GM19455 (cell line): ENCODE results near the gene FRMPD4.
"Not testable (repeated sequence)": the region's sequence is repeated elsewhere in the genome, so short reads cannot be mapped to it uniquely, and the experiment has no call there.

Experiments used
- ATAC-seq: cut with Tn5 transposase; IDR thresholded peaks from one replicate; pipeline ENCODE4 v1.9.1; 2021; ENCODE audit not compliant: unreplicated experiment

Gene FRMPD4

DNA sequence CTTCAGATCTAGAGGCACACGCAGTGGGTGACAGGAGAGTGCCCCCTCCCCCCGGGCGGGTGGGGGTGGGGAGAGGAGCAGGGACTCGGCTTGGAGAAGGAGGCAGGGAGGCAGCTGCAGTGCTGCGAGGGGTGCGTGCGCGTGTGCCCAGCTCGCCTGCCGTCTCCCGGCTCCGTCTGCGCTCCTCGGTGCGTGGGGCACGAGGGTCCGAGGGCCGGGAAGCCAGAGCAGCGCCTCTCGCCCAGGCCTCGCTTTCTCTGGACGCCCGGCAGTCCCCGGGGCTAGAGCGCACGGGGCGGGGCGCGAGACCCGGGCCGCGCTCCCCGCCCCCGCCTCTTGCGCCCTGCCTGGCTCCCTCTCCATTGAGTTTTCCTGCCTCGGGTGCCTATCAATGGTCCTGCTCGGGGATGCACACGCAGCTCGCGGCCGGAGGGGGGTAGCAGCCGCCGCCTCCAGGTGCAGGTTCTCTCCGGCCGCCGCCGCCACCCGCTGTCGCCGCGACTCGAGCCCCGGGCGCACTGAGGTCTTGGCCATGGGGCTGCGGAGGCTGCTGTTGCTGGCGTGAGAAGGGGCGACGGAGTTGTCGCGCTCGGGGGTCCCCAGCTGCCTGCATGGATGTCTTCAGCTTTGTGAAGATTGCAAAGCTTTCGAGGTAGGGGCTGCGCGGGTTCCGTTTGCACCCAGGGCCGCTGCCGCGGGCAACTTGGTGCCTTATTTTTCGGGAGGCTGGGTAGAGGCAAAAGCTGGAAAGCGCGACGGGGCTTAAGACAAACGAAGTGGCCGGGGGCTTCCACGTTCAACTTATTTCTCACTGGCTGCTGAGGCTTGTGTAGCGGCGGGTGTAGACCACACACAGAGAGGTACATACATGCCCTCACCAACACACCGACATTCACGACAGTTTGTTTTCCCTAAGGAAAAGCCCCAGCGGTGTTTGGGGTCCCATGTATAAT, at the start of gene FRMPD4:
TSS of gene FRMPD4 (plus strand) at position 113 of the 953 bp plus-strand sequence. CDS start at position 612, 499 bp downstream.
- no peak for ATAC-seq

DNA sequence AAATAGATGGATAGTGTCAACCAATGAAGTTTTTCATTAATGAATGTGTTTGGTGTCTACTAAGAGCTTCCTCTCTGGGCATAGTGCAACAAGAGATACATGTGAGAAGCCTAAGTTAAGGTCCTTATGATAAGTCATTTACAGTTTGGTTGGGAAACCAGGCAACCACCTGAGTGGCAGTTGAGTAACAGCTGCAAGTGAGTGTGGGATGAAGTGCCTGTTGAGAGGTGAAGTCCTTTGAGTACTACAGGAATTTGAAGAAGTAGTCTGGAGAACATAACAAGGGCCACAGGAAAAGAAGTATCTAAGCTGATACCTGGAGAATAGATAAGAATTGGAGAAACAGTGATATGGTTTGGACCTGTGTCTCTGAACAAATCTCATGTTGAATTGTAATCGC, 48.5 kb upstream of the FRMPD4 start:
- no peak for ATAC-seq

DNA sequence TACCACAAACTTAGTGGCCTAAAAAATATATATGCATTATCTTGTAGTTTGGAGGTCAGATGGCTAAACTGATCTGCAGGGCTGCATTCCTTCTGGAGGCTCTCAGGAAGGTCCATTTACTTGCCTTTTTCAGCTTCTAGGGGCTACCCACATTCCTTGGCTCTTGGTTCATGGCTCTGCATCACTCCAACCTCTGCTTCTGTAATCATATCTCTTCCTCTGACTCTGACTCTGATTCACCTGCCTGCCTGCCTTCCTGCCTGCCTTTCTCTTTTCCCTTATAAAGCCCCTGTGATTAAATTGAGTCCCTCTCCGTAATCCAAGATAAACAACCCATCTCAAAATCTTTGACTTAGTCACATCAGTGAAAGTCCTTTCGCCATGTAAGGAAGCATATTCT, 25.0 kb upstream of the FRMPD4 start:
- no peak for ATAC-seq

DNA sequence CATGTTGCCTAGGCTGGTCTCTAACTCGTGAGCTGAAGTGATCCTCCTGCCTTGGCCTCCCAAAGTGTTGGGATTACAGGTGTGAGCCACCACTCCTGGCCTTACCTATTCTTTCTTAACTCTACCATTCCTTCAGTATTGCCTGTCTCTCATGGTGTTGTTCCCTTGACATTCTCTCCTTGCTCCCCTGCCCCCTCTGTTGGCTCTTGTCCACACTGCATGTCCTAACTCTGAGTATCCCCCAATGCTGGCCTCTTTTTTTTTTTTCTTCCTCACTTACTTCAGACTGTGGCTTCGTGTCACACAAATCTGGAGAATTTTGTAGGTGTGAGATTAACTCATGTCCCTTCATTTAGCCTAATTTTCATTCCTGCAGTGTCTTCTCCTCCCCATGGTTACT, 22.9 kb upstream of the FRMPD4 start:
- ATAC-seq = no peak

DNA sequence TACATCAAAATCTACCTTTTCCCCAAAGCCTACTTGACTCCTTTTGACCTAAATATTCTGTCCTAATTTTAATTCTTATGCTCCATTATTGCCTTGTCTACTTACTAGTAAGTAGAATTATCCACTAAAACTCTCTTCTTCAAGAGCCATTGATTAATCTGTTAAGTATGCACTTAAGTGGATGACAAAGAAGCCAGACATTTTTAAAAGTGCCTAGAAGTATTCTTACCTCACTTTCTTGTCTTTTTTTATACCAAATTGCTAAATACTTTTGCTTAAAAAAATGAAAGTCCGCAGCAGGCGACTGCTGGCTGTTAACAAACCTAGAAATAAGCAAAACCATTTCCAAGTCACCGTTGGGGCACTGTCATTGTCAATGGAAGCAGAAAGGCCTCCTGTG, 20.1 kb upstream of the FRMPD4 start:
- no peak for ATAC-seq

DNA sequence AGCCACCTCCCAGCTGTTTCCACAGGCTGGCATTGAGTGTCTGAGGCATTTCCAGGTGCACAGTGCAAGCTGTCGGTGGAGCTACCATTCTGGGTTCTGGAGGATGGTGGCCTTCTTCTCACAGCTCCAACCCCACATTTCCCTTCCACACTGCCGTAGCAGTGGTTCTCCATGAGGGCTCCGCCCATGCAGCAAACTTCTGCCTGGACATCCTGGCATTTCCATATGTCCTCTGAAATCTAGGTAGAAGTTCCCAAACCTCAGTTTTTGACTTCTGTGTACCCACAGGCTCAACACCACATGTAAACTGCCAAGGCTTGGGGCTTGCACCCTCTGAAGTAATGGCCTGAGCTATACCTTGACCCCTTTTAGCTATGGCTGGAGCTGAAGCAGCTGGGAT, 10.3 kb upstream of the FRMPD4 start:
- ATAC-seq = no peak

DNA sequence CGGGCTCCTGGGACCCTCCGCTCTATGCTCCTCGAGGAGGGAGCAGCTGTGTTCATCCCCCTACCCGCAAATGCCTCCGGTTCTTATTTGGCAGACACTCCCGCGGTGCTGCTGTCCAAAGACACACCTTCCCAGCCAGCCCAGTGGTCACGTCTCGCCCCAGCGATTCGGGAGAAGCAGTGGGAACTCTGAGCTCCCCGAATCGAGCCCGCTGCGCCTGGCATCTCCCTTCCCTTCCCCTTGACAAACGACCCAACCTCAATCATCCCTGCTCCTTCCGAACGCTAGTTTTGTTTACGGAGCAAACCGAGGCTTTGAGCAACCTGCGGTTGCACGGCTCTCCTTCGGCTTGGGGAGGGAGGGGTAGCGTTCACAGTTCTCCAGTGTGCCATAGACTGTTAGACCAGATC, 317 bp upstream of the FRMPD4 start:
- no peak for ATAC-seq

DNA sequence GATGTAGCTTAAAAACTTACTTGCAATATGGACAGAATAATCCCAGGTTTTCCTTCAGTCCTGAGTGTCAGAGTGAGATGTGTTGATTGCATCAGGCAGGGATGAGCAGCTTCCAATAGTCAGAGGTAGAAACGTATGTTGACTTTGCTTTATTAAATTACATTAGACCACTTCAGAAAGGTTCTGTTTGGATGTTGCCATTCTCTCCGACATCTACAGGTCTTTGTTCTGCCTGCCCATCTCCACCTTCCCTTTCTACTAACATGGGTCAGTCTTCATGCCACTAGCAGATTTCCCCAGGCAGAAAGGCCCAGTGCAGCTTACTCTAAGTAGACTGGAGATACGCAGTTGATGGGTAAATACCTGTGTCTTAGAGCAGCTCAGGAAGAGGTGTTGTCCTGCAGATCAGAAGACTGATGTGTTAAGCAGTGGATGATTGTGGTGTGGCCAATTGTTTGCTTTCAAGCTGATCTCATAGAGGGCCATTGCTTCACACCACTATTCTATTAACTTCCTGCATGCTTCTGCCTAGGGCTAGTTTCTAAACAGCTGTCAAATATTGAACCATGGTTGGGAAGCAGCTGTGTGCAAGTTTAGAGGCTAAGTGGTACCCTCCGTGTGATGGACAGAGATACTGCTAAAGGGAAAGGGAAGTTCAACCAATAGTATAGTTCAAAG, 1.8 kb downstream of the FRMPD4 start:
- no peak for ATAC-seq

DNA sequence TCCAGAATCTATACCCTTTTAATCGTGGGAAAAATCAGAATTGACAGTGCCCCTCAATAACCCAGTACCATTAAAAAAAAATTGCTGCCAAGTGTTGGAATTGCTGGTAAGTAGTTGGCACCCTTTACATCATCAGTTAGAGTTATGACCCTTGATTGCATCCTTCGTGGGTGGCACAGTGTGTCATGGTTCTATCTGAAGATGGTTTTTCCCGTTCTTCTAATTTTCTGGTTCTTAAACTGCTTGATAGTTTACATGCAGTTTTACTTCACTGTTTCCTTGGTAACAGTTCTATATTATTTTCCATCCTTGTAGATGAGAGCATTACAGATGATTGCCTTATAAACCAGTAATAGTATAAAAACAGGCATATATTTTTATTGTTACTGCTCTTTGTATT, 3.2 kb downstream of the FRMPD4 start:
- ATAC-seq = no peak

DNA sequence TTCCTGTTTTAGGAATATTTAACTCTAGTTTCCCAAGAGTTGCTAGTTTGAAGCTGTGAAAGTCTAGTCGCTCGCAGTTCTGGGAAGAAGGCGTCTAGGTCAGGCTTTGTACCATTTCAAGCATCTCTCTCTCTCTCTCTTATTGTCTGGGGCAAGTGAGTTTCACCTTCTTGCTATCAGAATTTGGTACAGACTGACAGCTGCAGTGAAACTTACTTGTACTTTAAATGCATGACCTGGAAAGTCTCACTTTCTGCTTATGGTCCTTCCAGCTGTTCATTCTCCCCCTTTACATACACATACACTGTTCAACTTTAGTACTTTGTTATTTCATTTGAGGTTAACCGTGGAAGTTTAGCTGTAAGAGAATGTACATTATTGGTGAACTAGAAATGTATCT, 4.4 kb downstream of the FRMPD4 start:
- ATAC-seq = no peak

DNA sequence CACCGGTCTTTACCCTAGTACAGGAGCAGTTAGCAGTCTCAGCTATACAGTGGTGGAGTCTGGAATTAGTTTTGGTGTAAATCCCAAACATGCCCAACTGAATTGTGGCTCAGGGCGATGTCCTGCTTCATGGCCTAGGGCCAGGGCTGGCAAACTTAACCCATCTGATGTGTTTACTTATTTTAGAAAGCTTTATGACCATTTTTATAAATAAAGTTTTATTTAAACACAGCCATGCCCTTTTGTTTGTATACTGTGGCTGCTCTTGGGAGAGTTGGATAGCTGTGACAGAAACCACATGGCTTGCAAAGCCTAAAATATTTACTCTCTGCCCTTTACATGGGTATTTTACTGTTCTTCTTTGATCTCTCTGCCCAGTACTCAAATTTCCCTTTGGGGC, 7.1 kb downstream of the FRMPD4 start:
- ATAC-seq = no peak

DNA sequence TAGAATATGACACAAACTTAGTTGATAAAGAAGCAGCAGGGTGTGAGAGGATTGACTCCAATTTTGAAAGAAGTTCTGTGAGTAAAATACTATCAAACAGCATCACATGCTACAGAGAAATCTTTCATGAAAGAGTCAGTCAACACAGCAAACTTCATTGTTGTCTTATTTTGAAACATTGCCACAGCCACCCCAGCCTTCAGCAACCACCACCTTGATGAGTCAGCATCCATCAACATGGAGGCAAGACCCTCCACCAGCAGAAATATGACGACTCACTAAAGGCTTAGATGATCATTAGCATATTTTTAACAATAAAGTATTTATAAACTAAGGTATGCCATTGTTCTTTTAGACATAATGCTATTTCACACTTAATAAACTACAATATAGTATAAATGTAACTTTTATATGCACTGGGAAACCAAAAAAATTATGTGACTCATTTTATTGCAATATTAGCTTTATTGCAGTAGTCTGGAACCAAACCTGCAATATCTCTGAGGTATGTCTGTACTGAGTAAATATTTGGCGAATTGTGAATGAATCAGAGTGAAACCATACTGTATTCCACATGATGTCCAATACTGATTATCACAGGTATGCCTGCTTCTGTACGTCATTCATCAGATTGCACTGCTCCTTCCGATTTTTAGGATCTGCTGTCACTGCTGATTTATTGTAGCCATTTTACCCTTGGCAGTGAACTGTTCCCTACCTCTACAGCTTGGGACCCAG, 11.6 kb downstream of the FRMPD4 start:
- no peak for ATAC-seq

DNA sequence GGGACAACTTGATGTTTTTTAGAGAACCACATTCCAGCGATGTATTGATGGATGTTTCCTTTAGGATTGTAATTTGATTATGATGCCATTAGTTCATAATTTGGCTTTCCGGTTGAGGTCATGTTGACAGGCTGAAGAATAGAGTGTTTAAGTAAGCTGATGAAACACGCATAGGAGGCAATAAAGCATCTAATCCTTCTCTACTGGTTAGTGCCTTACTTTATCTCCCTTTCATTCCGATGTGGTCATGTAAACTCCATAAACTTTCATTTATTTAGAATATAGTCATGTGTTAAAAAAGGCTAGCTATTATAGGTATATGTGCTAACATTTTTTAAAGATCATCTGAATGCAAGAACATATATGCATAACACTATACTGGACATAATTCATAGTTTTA, 15.0 kb downstream of the FRMPD4 start:
- ATAC-seq = no peak

DNA sequence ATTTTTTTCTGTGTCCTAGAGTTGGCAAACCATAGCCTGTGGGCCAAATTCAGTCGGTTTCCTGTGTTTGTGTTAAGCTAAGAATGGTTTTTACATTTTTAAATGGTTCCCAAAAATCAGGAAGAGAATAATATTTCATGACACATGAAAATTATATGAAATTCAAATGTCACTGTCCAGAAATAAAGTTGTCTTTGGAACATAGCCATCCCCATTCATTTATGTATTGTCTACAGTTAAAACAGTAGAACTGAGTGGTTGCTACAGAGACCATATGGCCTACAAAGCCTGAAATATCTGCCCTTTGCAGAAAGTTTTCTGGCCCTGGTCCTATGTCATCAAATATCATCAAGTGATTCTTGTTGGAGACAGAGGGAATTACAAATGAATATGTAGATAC, 15.5 kb downstream of the FRMPD4 start:
- no peak for ATAC-seq

DNA sequence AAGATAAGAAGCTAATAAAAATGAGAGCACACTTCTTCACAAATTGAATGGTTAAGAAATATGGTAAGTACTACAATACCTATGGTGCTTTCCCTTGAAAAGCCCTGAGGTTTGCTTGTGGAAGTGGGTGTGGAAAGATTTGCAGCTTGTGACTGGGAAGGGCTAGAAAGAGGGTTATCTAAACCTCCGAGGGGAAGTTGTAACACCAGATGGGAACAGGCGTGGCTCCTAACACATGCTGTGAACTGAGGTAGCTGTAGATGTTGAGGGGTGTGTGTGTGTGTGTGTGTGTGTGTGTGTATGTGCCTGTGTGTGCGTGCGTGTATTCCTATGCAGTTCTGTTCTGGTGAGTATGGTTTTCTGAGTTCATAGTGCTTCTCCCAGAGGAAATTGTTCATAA, 21.5 kb downstream of the FRMPD4 start:
- no peak for ATAC-seq

DNA sequence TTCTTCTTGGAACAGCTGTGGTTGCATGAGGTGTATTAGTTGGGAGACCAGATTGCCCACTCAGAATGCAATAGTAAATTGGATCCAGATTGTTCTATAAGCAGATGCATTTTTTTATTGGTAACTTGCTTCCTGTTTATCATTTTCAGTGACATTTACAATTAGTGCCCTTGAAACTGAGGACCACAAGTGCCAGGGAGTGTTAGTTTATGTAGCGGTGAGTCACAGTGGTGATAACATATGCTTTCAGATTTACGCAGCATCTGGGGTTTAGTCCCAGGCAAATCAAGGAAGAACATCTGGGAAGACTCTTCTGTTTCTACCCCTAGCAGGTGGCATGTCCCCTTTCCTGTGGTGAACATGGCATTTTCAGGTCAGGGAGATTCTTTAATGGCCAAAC, 24.1 kb downstream of the FRMPD4 start:
- ATAC-seq = no peak

DNA sequence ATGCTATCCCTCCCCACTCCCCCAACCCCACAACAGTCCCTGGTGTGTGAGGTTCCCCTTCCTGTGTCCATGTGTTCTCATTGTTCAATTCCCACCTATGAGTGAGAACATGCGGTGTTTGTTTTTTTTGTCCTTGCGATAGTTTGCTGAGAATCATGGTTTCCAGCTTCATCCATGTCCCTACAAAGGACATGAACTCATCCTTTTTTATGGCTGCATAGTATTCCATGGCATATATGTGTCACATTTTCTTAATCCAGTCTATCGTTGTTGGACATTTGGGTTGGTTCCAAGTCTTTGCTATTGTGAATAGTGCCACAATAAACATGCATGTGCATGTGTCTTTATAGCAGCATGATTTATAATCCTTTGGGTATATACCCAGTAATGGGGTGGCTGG, 25.9 kb downstream of the FRMPD4 start:
- ATAC-seq = not testable (repeated sequence)

DNA sequence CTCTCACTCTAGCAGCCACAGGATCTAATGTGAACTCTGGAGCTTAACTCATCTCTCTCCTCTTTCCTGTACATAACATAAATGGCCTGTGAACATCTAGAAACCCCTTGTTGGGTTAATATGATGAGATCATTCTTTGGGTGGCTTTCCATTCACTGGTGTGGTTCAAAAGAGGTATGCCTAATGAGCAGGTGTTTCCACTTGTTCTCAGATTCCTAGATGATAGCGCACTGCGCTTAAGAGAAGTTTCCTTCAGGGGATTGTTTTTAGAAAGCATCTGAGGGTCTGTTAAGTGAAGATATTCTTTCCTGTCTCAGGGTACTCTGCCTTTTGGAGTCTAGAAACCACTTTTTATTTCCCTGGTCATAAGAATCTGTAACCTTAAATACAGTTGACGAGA, 32.5 kb downstream of the FRMPD4 start:
- ATAC-seq = no peak

DNA sequence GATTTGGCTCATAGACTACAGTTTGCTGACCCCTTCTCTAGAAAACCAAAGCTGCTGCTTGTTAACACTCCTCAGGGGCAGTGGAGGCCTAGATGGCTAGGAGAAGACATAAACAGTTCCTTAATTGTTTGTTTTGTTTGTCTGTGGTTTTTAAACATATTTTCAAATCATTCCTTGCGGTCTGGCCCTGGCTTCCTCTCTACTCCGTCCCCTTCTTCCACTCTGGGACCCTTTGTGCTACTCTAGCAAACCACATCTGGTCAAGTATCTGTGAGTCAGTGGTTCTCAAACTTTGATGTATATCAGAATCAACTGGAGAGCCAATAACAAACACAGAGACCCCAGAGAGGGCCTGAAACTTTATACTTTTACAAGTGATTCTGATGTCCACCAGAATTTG, 36.1 kb downstream of the FRMPD4 start:
- ATAC-seq = no peak

DNA sequence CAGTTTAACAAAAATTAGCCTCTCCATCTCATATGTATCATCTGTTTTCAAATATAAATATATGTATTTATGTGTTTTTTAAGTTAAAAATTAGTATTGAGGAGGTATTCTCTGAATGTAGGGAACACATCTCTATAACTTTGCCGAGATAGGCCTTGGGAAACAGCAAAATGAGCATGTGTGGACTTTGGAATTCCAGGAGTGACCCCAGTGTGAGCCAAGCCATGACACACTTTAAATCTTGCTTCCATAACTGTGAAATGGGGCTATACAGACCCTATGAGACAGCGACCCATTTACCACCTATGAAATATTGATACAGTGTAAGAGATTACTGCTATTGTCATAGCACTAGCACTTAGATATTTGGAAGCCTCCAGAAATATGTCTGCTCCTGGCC, 58.8 kb downstream of the FRMPD4 start:
- no peak for ATAC-seq

DNA sequence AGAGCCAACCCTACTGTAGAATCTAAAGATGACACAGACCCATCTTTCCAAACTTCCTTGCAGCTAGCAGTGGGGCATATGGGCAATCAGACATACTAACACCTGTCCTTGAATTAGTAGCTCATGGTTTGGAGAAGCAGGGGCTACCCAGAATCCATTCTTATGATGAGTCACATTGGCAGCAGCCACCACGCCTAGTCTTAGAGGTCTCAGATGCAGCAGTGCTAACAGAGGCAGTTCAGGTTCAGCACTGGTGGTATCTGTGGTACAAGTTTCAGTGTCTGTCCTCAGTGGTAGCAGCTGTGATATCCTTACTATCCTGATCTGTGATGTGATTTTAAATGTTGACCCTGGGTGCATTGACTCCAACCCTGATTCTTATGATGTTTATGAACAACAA, 68.1 kb downstream of the FRMPD4 start:
- ATAC-seq = no peak
